HTR-8/SVneo (cell line): ENCODE data around the gene MEIOSIN.
"Not testable (repeated sequence)": the region's sequence is repeated elsewhere in the genome, so short reads cannot be mapped to it uniquely, and the experiment has no call there.

Source experiments
- DNase-seq: peaks from one replicate; pipeline ENCODE4 v3.0.0; 2011; ENCODE audit warnings: low spot score, mixed read lengths; ENCODE audit not compliant: insufficient read length
- FAIRE-seq: peaks from 2 replicates; lab custom pipeline; 2011; peaks lifted over from hg19 to GRCh38; lab: Jason Lieb, UNC

MEIOSIN gene

DNA sequence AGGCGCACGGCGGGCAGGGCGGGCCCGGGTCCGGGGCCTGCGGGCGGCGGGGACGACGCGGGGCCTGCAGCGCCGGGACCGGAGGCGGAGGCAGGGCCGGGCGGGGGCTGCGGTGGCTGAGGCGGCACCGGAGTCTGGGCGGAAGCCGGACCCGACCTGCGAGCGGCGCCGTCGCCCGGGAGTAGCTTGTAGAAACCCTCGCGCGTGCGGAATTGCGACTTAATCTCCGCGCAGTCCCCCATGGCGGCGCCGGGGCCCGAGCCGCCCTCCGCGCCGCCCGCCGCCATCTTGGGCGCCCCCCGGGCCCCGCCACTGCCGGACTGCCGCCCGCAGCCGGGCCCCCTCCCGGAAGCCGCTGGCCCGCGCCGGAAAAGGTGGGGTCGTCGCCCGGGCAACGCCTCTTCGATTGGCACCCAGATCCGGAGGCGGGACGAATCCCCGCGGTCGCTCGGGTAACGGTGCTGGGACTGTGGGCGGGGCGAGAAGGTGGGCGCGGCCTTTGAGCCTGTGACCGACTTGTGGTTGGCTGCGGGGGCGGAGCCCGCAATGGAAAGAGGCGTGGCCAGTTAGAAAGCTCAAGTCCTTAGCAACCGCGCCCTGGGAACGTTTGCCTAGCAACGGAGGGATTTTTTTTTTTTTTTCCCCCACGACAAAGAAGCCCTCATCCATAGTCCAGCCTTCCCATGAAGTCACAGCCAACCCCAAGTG lies 59.4 kb downstream of the MEIOSIN start, which contains the start of gene DMWD:
TSS of gene DMWD (minus strand) at position 376 of the 708 bp plus-strand sequence. CDS start at position 287, 89 bp downstream.
- DNase-seq = peak; percentile 89
- peak; percentile 95 for FAIRE-seq

DNA sequence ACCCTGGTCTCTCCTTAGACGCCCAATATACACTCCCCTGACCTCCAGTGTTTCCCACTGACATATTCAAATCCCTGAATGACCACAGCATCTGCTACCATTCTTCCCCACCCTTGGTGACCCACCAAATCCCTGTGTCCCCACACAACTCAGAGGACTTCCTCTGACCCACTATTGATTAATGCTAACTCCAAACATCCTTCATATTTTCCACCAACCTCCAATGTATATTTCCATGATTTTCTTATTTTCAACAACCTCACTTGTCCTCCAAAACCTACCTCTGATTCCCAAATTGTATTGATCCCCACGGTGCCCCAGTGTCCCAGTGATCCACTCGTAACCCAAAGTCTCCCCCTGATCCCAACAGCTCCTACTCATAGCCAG lies 59.9 kb downstream of the MEIOSIN start:
- FAIRE-seq (no peak), DNase-seq (no peak)

DNA sequence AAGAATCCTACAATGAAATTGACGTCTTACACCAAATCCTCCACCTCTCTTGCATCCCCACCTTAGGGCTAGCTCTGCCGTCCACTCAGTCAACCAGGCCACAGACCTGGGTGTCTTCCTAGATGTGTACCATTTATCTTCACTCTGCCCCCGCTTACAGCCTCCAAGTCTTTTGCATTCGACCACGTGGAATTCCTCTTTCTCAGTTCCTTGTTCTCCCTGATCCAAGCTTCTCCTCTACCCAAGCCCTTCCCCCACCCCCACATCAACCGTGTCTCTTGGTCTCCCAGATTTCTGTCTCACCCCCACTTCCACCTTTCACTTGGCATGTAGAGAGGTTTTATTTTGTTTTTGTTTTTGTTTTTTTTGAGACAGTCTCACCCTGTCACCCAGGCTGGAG lies 60.6 kb downstream of the MEIOSIN start:
- DNase-seq (no peak), FAIRE-seq (no peak)

DNA sequence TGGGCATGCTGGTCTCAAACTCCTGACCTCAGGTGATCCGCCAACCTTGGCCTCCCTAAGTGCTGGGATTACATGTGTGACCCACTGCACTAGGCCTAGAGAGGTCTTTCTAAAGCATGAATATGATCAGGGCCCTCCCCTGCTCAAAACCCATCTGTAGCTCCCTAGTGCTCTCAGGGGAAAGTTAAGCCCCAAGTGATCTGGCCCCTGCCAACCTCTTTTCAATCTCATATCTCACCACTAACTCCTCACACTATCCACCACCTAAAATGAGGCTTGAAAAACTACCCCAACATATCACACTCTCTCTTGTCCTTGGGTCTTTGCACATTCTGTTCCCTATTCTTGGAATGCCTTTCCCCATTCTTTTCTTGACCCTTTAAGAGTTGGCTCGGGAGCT lies 61.4 kb downstream of the MEIOSIN start:
- DNase-seq = no peak
- no peak for FAIRE-seq

DNA sequence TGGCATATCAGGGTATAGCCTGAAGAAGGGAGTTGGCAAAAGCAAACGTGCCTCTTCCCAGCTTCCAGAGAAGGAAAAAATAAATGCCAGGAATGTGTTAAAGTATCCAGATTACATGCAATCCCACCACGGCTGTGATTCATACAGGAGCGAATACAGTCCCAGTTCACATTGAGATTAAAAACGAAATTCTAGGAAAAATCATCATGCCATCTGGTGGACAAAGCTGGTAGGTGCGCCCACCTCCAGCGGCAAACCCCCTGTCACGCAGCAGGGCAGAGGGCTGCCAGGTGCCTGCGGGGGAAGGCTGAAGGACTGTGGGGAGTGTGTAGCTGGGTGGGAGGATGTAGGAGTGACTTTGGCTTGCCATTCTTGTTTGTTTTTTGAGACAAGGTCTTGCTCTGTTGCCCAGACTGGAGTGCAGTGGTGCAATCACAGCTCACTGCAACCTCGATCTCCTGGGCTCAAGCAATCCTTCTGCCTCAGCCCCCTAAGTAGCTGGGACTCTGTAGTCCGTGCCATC lies 65.8 kb downstream of the MEIOSIN start:
- DNase-seq (peak; percentile 91), FAIRE-seq (peak; percentile 95)

DNA sequence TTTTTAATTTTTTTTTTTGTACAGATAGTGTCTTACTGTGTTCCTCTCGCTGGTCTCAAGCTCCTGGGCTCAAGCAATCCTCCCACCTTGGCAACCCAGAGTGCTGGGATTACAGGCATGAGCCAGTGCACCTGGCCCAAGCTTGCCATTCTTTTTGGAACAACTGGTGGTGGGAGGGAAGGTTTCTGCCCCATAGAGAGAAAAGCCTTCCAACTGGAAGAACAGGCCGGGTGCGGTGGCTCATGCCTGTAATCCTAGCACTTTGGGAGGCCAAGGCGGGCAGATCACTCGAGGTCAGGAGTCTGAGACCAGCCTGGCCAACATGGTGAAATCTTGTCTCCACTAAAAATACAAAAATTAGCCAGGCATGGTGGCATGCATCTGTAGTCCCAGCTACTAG lies 66.3 kb downstream of the MEIOSIN start:
- FAIRE-seq, DNase-seq: not testable (repeated sequence)

DNA sequence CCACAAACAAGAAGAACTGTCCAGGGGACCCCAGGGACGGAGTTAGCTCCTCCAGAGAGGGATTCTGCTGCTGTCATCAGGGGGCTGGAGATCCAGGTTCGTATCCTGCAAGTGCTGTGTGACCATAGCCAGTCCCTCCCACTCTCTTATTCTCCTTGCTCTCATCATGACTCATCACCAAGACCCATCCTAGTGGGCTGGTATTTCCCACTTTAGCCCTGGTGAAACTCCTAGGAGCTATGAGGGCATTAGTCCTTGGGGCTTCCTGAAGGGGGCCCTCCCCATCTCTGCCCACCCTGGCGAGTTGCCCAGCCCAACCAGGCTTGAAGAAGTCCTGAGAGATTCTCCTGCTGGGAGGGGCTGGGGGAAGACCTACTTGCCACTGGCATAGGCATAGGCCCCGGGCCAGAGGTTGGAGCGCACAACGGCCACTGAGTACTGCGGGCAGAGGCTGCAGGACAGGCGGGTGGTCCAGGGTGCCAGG lies 66.9 kb downstream of the MEIOSIN start:
- DNase-seq (no peak), FAIRE-seq (no peak)

DNA sequence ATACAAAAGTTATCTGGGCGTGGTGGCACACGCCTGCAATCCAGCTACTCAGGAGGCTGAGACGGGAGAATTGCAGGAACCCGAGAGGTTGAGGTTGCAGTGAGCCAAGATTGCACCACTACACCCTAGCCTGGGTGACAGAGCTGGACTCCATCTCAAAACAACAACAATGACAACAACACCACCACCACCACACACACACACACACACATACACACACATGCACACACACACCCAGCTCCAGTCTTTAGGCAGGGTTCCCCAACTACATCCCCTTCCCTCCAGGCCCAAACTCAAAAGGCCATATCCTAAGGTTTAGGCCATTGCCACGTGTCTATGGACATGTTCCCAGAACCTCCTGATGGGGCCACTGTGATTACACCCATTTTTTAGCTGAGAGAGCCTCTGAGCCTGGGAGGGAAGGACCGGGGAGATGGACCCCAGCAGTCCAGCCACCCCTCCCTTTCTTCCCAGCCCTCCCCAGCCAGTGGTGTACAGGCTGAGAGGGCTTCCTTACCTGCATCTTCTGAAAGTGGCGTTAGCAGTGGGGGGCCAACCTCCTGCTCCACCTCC lies 68.5 kb downstream of the MEIOSIN start:
- peak; percentile 36 for FAIRE-seq

DNA sequence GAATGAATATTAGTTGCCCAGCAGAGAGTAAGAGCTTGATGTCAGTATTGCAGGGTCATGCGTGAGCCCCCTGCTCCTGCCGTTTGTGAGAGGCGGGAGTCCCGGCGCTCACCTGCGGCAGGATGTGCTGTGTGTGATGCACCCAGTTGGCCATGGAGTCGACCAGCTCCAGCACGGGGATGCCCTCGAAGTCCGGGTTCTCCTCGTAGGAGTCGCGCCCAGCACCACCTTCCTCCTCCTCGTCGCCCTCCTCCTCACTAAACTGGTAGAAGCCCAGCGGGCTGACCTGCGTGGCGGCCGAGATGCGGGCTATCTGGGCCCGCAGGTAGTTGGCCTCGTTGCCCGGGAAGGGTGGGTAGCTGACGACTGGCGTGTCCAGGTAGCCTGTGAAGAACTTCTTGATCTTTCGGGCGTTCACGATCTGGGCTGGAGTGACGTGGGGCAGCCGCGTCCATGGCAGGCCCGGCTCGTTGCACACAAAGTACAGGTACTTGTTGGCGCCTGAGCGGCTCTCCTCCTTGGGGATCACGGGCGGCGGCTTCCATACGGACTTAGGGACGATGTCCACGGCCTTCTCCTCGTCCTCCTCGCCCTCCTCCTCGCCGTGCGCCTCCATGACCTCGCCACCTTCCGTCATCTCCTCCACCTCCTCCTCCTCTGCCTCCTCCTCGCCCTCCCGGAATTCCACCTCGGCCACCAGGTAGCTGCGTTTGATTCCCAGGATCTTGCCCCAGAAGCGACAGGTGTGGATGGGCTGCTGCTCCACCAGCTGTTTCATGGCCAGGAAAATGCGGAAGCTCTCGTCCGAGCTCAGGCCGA lies 71.1 kb downstream of the MEIOSIN start:
- DNase-seq = no peak
- no peak for FAIRE-seq

More for the DNA sequence above, 68.5 kb downstream of the MEIOSIN start:
- no peak for DNase-seq

DNA sequence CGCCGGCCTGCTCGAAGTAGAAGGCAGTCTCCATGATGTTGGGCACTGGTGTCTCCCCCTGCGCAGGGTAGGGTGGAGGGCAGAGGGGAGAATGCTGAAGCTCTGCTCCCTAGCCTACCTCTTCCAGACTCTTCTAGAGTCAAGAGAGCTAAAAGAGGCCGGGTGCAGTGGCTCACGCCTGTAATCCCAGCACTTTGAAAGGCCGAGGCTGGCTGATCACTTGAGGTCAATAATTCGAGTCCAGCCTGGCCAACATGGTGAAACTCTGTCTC lies 71.7 kb downstream of the MEIOSIN start:
- FAIRE-seq = no peak
- DNase-seq = no peak

DNA sequence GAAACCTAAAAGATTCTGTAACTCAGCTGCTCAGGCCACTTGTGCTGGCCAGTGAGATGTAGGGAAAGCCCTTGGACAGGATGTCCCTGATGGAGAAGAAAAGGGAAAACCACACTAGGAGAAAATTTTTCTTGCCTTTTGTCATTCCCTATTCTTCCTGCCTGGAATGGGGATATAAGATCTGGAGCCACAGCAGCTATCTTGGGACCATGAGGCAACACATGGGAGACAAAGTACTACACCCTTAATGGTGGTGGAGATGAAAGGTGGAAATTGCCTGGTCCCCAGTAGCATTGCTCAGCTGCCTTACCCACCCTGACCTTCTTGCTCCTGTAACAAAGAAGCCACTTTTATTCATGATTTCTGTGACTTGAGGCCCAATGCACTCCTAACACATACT lies 72.5 kb downstream of the MEIOSIN start:
- FAIRE-seq (no peak), DNase-seq (no peak)

DNA sequence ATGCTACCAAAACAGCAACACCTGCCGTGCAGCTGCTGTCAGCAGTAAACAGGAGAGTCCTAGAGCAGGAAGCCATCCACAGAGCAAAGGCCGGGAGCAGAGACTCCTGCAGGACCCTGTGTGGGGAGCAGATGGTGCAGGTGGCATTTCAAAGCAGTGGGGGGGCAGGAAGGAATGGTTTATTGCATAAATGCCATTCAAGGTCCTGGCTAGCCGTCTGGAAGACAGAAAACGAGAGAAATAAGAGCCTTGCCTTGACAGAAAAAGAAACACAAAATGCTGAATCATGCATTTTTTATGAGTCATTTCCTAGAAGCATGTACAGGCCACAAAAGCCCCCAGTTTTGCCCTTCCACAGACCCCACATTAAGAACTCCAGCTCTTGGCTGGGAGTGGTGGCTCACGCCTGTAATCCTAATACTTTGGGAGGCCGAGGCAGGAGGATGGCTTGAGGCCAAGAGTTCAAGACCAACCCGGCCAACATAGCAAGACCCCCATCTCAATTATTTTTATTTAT lies 76.5 kb downstream of the MEIOSIN start:
- no peak for FAIRE-seq

DNA sequence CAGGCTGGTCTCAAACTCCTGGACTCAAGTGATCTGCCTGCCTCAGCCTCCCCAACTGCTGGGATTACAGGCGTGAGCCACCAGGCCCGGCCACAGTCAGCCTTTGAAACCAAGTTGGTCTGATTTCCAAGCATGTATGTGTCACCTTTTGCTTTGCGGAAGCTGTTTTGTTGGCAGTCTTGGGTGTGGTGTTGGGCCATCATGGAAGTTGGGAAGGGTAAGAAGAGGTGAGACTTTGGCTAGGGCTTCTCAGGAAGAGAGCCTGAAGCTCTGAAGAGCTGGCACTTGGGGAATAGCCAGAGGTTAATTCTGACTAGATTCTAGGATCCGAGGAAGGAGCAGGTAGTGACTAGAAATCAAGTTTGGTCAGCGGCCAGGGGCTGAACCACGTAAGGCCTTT lies 79.1 kb downstream of the MEIOSIN start:
- no peak for FAIRE-seq
- DNase-seq = no peak

More for the DNA sequence above, 76.5 kb downstream of the MEIOSIN start:
- DNase-seq = peak; percentile 37
